Glutamatergic neuron (in vitro differentiated cells): Measurements from ENCODE around the gene ZNF628. TPM values are rescaled to one million over a fixed set of nuclear protein-coding genes. Genes with fewer than 3 reads are reported as not detected.

Experiments
- DNase-seq: peaks from one replicate; pipeline ENCODE4 v3.0.0; 2022
- H3K27ac Mint-ChIP-seq: one replicate; pipeline ENCODE4 v1.8.0; 2020; ENCODE audit warnings: mild to moderate bottlenecking, mixed read lengths, inconsistent platforms; ENCODE audit not compliant: unreplicated experiment
- H3K27me3 Mint-ChIP-seq: one replicate; pipeline ENCODE4 v1.8.0; 2020; ENCODE audit warnings: mild to moderate bottlenecking, moderate library complexity, mixed read lengths, inconsistent platforms; ENCODE audit not compliant: unreplicated experiment
- H3K36me3 Mint-ChIP-seq: one replicate; pipeline ENCODE4 v1.8.0; 2020; ENCODE audit warnings: mild to moderate bottlenecking, mixed read lengths, inconsistent platforms; ENCODE audit not compliant: unreplicated experiment
- H3K4me1 Mint-ChIP-seq: one replicate; pipeline ENCODE4 v1.8.0; 2020; ENCODE audit warnings: mild to moderate bottlenecking, low read depth, mixed read lengths, inconsistent platforms; ENCODE audit not compliant: unreplicated experiment
- H3K4me3 Mint-ChIP-seq: one replicate; pipeline ENCODE4 v1.8.0; 2020; ENCODE audit warnings: mild to moderate bottlenecking, mixed read lengths, inconsistent platforms; ENCODE audit not compliant: unreplicated experiment
- H3K9me3 Mint-ChIP-seq: one replicate; pipeline ENCODE4 v1.8.0; 2020; ENCODE audit warnings: mild to moderate bottlenecking, moderate library complexity, mixed read lengths, inconsistent platforms; ENCODE audit not compliant: unreplicated experiment
- total RNA-seq: library from RNA; stranded (reverse); fragmentation: NEBNext Ultra II Directional; extraction: Animal tissue kit (Norgen Biotek cat#: 25700); gene quantifications from one replicate; pipeline ENCODE4 v1.2.1, GENCODE V29; 2021; ENCODE audit not compliant: unreplicated experiment
- TF ChIP-seq, protein P1 (sequence below): fragments of 200-600 bp; sonication (generic); IDR thresholded peaks from one replicate; pipeline ENCODE4 v1.5.0; 2021; ENCODE audit not compliant: partially characterized antibody, unreplicated experiment

The ZNF628 gene
- total RNA-seq, 1 donor from 2014 or later: 13.7 TPM

DNA sequence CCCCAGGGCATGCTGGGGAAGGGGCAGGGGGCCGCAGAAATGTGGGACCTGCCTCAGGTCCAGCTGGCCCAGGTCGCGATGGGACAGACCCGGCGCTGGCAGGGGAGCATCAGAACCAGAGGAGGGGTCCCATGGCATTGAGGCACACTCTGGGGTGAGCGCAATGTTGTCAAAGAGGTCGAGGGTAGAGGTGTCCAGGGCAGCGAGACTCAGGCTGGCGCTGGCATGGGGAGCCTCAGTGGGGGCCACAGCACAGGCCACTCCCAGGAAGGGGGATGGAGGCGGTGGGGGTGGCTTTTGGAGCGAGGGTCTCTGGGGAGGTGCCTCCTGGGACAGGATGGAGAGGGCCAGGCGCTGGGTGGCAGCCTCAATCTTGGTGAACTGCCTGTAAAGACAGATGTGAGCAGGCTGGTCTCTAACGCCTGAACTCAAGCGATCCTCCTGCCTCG, 12.8 kb upstream of the ZNF628 start:
- Mint-ChIP-seq H3K27ac (no peak overlapping the region), H3K36me3 (no peaks in the 10 kb centered on the region), H3K27me3 (peaks cover 11% of the 10 kb centered on the region), H3K4me3 (no peak overlapping the region), H3K9me3 (peaks cover 3% of the 10 kb centered on the region), H3K4me1 (peaks cover 9% of the 10 kb centered on the region)
- TF ChIP-seq, protein P1, sequence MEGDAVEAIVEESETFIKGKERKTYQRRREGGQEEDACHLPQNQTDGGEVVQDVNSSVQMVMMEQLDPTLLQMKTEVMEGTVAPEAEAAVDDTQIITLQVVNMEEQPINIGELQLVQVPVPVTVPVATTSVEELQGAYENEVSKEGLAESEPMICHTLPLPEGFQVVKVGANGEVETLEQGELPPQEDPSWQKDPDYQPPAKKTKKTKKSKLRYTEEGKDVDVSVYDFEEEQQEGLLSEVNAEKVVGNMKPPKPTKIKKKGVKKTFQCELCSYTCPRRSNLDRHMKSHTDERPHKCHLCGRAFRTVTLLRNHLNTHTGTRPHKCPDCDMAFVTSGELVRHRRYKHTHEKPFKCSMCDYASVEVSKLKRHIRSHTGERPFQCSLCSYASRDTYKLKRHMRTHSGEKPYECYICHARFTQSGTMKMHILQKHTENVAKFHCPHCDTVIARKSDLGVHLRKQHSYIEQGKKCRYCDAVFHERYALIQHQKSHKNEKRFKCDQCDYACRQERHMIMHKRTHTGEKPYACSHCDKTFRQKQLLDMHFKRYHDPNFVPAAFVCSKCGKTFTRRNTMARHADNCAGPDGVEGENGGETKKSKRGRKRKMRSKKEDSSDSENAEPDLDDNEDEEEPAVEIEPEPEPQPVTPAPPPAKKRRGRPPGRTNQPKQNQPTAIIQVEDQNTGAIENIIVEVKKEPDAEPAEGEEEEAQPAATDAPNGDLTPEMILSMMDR: no peak
- no peak for DNase-seq

DNA sequence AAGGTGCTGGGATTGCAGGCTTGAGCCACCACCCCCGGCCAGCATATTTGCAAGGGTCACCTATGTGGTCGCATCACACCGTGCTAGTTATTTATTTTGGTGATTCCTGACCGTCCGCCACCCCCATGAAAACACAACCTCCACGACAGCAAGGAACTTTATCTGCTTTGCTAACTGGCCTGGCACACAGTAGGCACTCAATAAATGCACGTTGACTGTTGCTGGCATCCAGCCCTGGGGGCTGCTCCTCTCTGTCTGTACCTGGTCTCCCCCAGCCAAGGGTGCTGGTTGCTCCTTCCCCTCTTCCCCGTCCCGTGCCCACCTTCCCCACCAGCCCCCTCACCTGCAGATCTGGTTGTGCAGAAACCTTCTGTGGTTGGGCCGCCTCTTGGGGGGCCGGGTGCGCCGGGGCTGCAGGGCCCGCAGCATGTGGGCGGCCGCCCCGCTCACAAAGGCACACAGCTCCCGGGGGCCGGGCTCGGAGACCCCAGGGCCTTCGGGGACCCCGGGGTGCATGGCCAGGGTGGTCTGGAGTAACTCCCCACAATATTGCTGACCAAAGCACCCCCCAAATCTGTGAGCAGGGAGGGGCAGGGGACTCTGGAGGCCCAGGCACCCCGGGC, 12.3 kb upstream of the ZNF628 start:
- no peaks in the 10 kb centered on the region for H3K36me3 Mint-ChIP-seq
- peaks cover 11% of the 10 kb centered on the region for H3K27me3 Mint-ChIP-seq
- no peak for DNase-seq
- TF ChIP-seq, protein P1: no peak
- peaks cover 3% of the 10 kb centered on the region for H3K9me3 Mint-ChIP-seq
- no peak overlapping the region for H3K4me3 Mint-ChIP-seq
- H3K4me1 Mint-ChIP-seq: peaks cover 9% of the 10 kb centered on the region
- H3K27ac Mint-ChIP-seq: no peak overlapping the region

DNA sequence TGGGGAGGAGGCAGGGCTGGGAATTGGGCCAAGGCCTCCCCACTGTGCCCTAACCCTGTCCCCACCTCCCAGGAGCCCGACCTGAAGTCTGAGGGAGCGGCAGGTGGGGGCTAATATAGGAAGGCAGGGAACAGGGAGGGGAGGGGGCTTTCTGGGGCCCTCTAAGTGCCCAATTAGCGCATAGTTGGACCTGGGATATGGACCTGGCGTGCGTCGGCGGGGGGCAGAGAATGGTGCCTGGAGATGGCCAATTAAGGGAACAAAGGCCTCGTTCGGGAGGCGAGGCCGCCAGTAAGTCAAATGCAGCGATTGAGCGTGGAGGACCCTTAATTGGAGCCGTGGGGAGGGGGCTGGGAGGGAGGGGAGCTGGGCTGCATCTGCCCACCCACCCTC, 11.8 kb upstream of the ZNF628 start, which contains the start of gene C19orf85:
TSS of gene C19orf85 (minus strand) at position 90 of the 393 bp plus-strand sequence. CDS start 197 bp downstream, outside the sequence.
- H3K9me3 Mint-ChIP-seq: peaks cover 3% of the 10 kb centered on the region

DNA sequence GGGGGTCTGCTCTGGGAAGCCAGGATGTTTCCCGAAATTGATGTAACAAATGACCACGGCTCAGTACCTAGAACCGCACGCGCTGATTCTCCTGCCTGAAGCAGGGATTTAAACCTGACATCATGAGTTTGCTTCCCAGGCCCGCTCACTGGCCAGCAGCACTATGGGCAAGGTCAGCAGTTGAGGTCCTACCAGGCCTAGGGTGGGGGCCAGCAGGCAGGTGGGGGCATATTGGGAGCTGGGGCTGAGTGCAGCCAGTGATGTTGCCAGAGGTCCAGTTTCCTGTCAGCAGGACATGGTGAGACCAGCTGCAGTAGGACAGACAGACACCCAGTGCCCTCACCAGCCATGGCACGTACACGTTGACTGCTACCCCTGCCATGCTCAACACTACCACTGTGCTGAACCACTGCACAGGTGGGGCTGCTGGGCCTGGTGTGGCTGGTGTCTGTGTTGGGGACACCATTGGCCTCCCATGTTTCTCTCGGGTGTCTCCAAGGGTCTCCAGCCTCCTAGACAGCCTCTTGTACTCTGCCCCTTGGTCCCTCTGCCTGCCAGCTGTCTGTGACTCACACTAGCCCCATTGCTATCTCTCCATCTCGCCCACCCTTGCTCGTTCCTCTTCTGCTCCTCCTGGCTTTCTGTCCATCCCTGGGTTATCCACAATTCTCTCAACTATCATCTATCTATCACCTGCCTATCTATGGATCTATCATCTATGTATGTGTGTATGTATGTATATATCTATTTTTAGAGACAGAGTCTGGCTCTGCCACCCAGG, 10.8 kb upstream of the ZNF628 start:
- Mint-ChIP-seq H3K27ac (no peak overlapping the region), H3K36me3 (no peaks in the 10 kb centered on the region), H3K27me3 (peaks cover 11% of the 10 kb centered on the region), H3K9me3 (peaks cover 3% of the 10 kb centered on the region), H3K4me3 (no peak overlapping the region), H3K4me1 (peaks cover 2% of the 10 kb centered on the region)
- no peak for DNase-seq
- TF ChIP-seq, protein P1: no peak

More for the DNA sequence above, 11.8 kb upstream of the ZNF628 start, which contains the start of gene C19orf85:
- DNase-seq: no peak
- TF ChIP-seq, protein P1: no peak
- Mint-ChIP-seq H3K27me3 (peaks cover 11% of the 10 kb centered on the region), H3K27ac (no peak within 1 kb of the TSS), H3K36me3 (no peaks in the 10 kb centered on the region), H3K4me3 (no peak within 1 kb of the TSS), H3K4me1 (peaks cover 9% of the 10 kb centered on the region)

DNA sequence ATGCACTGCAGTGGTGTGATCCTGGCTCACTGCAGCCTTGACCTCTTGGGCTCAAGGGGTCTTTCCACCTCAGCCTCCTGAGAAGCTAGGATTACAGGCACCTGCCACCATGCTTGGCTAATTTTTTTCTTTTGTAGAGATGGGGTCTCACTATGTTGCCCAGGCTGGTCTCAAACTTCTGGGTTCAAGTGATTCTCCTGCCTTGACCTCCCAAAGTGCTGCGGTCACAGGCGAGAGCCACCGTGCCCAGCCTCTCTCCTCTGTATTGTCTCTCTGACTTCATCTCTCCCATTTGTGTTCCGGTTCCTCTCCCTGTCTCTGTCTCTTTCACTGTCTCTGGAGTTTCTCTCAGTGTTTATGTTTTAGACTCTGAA, 10.2 kb upstream of the ZNF628 start:
- H3K4me3 Mint-ChIP-seq: no peak overlapping the region
- peaks cover 3% of the 10 kb centered on the region for H3K9me3 Mint-ChIP-seq
- TF ChIP-seq, protein P1: no peak
- peaks cover 9% of the 10 kb centered on the region for H3K27me3 Mint-ChIP-seq
- no peaks in the 10 kb centered on the region for H3K36me3 Mint-ChIP-seq
- DNase-seq: no peak
- no peaks in the 10 kb centered on the region for H3K4me1 Mint-ChIP-seq
- H3K27ac Mint-ChIP-seq: no peak overlapping the region
